ENCODE measurements around the gene NKAIN2.
"Not testable (repeated sequence)": the region's sequence is repeated elsewhere in the genome, so short reads cannot be mapped to it uniquely, and the experiment has no call there.

NKAIN2 gene

GRCh38 chr6:124722141-124722878 lies 918.6 kb downstream of the NKAIN2 start:
- no peak for DNase-seq (ENCODE audit: low read depth)
- no peak overlapping the region for H3K4me3 ChIP-seq (ENCODE audit: low read length)
- no peak for TF ChIP-seq CTCF (conservative IDR thresholded peaks at IDR 0.05; ENCODE audit: low read length)

- H3K4me3 ChIP-seq (ENCODE audit: low read length): no peak overlapping the region
- no peak for TF ChIP-seq CTCF (conservative IDR thresholded peaks at IDR 0.05; ENCODE audit: low read length)
- no peak for DNase-seq (ENCODE audit: low read depth)
Measured at GRCh38 chr6:124723671-124724070, 920.0 kb downstream of the NKAIN2 start.

- not testable (repeated sequence) for H3K4me3 ChIP-seq (ENCODE audit: low read length)
Measured at GRCh38 chr6:124737804-124738203, 934.1 kb downstream of the NKAIN2 start.

GRCh38 chr6:124738482-124738881 lies 934.8 kb downstream of the NKAIN2 start:
- TF ChIP-seq CTCF (conservative IDR thresholded peaks at IDR 0.05; ENCODE audit: low read length): no peak
- H3K4me3 ChIP-seq (ENCODE audit: low read length): no peak overlapping the region
- no peak for DNase-seq (ENCODE audit: low read depth)

More at GRCh38 chr6:124737804-124738203, 934.1 kb downstream of the NKAIN2 start:
- DNase-seq (ENCODE audit: low read depth): not testable (repeated sequence)

- no peak for TF ChIP-seq CTCF (conservative IDR thresholded peaks at IDR 0.05; ENCODE audit: low read length)
- H3K4me3 ChIP-seq (ENCODE audit: low read length): no peak overlapping the region
- DNase-seq (ENCODE audit: low read depth): no peak
Measured at GRCh38 chr6:124741341-124741740, 937.7 kb downstream of the NKAIN2 start.

GRCh38 chr6:124742971-124743370 lies 939.3 kb downstream of the NKAIN2 start:
- no peak for TF ChIP-seq CTCF (conservative IDR thresholded peaks at IDR 0.05; ENCODE audit: low read length)
- H3K4me3 ChIP-seq (ENCODE audit: low read length): no peak overlapping the region
- no peak for DNase-seq (ENCODE audit: low read depth)

- DNase-seq (ENCODE audit: low read depth): no peak
- no peak overlapping the region for H3K4me3 ChIP-seq (ENCODE audit: low read length)
- no peak for TF ChIP-seq CTCF (conservative IDR thresholded peaks at IDR 0.05; ENCODE audit: low read length)
Measured at GRCh38 chr6:124743420-124743819, 939.8 kb downstream of the NKAIN2 start.

Measured in AG10803 (cell line).